ENCODE data around the gene RHNO1.

- TF ChIP-seq CTCF (IDR thresholded peaks at IDR 0.05) = no peak
- TF ChIP-seq, protein P1, sequence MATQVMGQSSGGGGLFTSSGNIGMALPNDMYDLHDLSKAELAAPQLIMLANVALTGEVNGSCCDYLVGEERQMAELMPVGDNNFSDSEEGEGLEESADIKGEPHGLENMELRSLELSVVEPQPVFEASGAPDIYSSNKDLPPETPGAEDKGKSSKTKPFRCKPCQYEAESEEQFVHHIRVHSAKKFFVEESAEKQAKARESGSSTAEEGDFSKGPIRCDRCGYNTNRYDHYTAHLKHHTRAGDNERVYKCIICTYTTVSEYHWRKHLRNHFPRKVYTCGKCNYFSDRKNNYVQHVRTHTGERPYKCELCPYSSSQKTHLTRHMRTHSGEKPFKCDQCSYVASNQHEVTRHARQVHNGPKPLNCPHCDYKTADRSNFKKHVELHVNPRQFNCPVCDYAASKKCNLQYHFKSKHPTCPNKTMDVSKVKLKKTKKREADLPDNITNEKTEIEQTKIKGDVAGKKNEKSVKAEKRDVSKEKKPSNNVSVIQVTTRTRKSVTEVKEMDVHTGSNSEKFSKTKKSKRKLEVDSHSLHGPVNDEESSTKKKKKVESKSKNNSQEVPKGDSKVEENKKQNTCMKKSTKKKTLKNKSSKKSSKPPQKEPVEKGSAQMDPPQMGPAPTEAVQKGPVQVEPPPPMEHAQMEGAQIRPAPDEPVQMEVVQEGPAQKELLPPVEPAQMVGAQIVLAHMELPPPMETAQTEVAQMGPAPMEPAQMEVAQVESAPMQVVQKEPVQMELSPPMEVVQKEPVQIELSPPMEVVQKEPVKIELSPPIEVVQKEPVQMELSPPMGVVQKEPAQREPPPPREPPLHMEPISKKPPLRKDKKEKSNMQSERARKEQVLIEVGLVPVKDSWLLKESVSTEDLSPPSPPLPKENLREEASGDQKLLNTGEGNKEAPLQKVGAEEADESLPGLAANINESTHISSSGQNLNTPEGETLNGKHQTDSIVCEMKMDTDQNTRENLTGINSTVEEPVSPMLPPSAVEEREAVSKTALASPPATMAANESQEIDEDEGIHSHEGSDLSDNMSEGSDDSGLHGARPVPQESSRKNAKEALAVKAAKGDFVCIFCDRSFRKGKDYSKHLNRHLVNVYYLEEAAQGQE (IDR thresholded peaks at IDR 0.05; ENCODE audit: insufficient read depth in 1 of 2, low read depth in 2 of 2, low read length in 1 of 2) = no peak
- no peak for TF ChIP-seq SIN3A (IDR thresholded peaks at IDR 0.05; ENCODE audit: borderline replicate concordance, insufficient read depth, low read depth, low read length)
- TF ChIP-seq POLR2AphosphoS5 (IDR thresholded peaks at IDR 0.05; ENCODE audit: low read depth, low read length) = no peak
- no peak for TF ChIP-seq TCF7L2 (IDR thresholded peaks at IDR 0.05; ENCODE audit: low read depth, low read length)
Measured at GRCh38 chr12:2829275-2829674, 47.7 kb upstream of the RHNO1 start.

All from Panc1 (cell line).